ENCODE results near the gene CAPSL.
"Not testable (repeated sequence)": the region's sequence is repeated elsewhere in the genome, so short reads cannot be mapped to it uniquely, and the experiment has no call there.

CAPSL gene

DNA sequence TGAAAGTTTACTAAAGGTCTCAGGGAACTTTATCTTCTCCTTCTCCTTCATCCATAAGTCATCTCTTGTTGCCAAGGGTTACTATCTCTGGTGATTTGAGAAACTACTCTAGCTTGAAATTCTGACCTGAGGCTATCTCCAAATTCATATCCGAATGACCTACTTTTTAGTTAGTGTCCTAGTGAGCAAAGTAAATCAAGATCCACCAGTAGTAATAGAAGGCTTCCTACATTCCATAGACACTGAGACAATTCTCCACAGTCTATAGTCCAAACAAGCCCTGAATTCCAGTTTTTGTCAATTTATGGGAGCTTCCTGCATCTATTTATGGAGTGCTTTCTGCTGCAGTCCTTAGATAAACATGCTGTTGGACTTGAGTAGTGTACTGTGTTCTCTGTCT lies 76.7 kb downstream of the CAPSL start:
- TF ChIP-seq, protein P1, sequence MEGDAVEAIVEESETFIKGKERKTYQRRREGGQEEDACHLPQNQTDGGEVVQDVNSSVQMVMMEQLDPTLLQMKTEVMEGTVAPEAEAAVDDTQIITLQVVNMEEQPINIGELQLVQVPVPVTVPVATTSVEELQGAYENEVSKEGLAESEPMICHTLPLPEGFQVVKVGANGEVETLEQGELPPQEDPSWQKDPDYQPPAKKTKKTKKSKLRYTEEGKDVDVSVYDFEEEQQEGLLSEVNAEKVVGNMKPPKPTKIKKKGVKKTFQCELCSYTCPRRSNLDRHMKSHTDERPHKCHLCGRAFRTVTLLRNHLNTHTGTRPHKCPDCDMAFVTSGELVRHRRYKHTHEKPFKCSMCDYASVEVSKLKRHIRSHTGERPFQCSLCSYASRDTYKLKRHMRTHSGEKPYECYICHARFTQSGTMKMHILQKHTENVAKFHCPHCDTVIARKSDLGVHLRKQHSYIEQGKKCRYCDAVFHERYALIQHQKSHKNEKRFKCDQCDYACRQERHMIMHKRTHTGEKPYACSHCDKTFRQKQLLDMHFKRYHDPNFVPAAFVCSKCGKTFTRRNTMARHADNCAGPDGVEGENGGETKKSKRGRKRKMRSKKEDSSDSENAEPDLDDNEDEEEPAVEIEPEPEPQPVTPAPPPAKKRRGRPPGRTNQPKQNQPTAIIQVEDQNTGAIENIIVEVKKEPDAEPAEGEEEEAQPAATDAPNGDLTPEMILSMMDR (conservative IDR thresholded peaks at IDR 0.05) = no peak
- TF ChIP-seq ZFX (IDR thresholded peaks at IDR 0.05) = no peak
- H3K27ac ChIP-seq = no peak overlapping the region

DNA sequence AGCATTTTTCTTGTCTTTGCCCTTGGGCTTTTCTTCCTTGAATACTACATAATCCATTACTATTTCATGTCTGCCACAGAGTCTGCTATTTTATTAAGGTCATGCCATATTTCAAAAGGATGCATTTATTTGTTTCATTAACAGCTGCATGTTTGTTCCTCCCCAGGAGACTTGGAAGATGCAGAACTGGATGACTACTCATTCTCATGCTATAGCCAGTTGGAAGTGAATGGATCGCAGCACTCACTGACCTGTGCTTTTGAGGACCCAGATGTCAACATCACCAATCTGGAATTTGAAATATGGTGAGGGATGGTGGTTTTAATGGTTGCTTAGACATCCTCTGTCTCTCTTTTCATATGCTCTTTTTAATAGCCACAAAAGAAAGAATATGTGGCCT lies 77.7 kb downstream of the CAPSL start:
- H3K27ac ChIP-seq = no peak overlapping the region
- no peak for TF ChIP-seq ZFX (IDR thresholded peaks at IDR 0.05)
- TF ChIP-seq, protein P1 (conservative IDR thresholded peaks at IDR 0.05) = no peak

DNA sequence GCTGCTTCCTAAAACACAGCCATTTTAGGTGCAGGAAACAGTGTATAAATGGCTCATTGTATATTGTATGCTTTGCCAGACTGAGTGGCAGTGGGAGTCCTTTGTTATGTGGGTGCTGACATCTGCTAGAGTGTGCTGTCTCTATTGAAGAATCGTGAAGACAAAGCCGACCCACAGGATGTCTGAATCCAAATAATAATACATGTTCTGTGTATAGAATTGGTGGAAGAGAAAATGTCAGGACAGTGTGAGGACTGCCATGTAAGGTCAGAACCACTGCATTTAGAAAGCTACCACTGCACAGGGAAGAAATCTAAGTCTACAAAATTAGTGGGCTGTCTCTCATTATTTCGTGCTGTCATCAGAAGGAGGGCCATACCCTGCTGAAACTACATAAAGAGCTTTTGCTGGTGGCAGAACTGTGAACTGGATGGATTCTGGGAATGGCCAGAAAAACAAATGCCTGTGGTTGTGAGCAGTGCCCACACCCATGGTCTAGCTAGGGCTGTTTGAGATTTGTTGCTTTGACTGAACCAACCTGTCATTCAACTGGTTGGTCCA lies 79.2 kb downstream of the CAPSL start:
- TF ChIP-seq, protein P1 (conservative IDR thresholded peaks at IDR 0.05) = no peak
- TF ChIP-seq ZFX (IDR thresholded peaks at IDR 0.05) = no peak
- no peak overlapping the region for H3K27ac ChIP-seq

GRCh38 chr5:35857606-35858205 lies 80.7 kb downstream of the CAPSL start:
- TF ChIP-seq, protein P1 (conservative IDR thresholded peaks at IDR 0.05) = no peak
- TF ChIP-seq ZFX (IDR thresholded peaks at IDR 0.05) = no peak
- no peak overlapping the region for H3K27ac ChIP-seq

GRCh38 chr5:35856765-35857351 lies 81.6 kb downstream of the CAPSL start, which contains the start of gene IL7R:
Gene IL7R (plus strand): TSS chr5:35856891. CDS start chr5:35856978, 87 bp downstream.
- no peak within 1 kb of the TSS for H3K27ac ChIP-seq
- no peak for TF ChIP-seq ZFX (IDR thresholded peaks at IDR 0.05)
- TF ChIP-seq, protein P1 (conservative IDR thresholded peaks at IDR 0.05) = no peak

GRCh38 chr5:35856186-35856764 lies 82.1 kb downstream of the CAPSL start:
- not testable (repeated sequence) for H3K27ac ChIP-seq

DNA sequence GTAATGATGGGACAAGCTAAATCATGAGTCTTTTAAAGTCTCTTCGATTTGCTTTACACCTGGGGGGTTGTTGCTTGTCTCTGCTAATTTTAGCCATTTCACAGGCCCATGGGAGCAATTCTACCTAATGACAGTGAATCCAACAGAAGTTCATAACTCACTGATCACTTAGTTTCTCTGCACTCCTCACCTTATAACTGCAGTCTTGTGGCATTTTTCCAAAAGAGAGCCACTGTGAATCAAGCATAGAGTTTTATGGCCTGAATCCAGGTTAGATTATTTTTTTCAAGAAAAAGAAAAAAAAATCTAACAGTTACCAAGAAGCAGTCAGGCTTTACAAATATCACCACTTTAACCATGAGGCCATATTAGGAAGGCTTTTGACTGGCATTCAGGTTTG lies 83.2 kb downstream of the CAPSL start:
- H3K27ac ChIP-seq = no peak overlapping the region
- no peak for TF ChIP-seq ZFX (IDR thresholded peaks at IDR 0.05)
- TF ChIP-seq, protein P1 (conservative IDR thresholded peaks at IDR 0.05) = no peak
